ENCODE measurements around the gene KLF18. TPM values are rescaled to one million over a fixed set of nuclear protein-coding genes. Genes with fewer than 3 reads are reported as not detected.

KLF18 gene
- total RNA-seq, 1 donor from 2014 or later: not detected

GRCh38 chr1:44110916-44111315, 30.5 kb downstream of the KLF18 start:
- H3K27ac Mint-ChIP-seq (ENCODE audit: unreplicated experiment): no peak overlapping the region
- H3K9me3 Mint-ChIP-seq: no peaks in the 10 kb centered on the region
- DNase-seq (ENCODE audit: low read depth, low spot score): no peak
- H3K36me3 Mint-ChIP-seq (ENCODE audit: low read depth): no peaks in the 10 kb centered on the region
- H3K4me1 Mint-ChIP-seq: no peaks in the 10 kb centered on the region
- no peak overlapping the region for H3K4me3 Mint-ChIP-seq
- TF ChIP-seq CTCF (conservative IDR thresholded peaks at IDR 0.05): no peak
- peaks cover 7% of the 10 kb centered on the region for H3K27me3 Mint-ChIP-seq (ENCODE audit: low read depth)

- no peak for DNase-seq (ENCODE audit: low read depth, low spot score)
- H3K4me1 Mint-ChIP-seq: no peaks in the 10 kb centered on the region
- peaks cover 7% of the 10 kb centered on the region for H3K27me3 Mint-ChIP-seq (ENCODE audit: low read depth)
- no peak overlapping the region for H3K4me3 Mint-ChIP-seq
- no peak overlapping the region for H3K27ac Mint-ChIP-seq (ENCODE audit: unreplicated experiment)
- no peak for TF ChIP-seq CTCF (conservative IDR thresholded peaks at IDR 0.05)
- no peaks in the 10 kb centered on the region for H3K9me3 Mint-ChIP-seq
- H3K36me3 Mint-ChIP-seq (ENCODE audit: low read depth): no peaks in the 10 kb centered on the region
Observed at GRCh38 chr1:44108971-44109370, 32.5 kb downstream of the KLF18 start.

- TF ChIP-seq CTCF (conservative IDR thresholded peaks at IDR 0.05): no peak
- Mint-ChIP-seq H3K27ac (ENCODE audit: unreplicated experiment) (no peak overlapping the region), H3K36me3 (ENCODE audit: low read depth) (no peaks in the 10 kb centered on the region), H3K27me3 (ENCODE audit: low read depth) (peaks cover 7% of the 10 kb centered on the region), H3K9me3 (no peaks in the 10 kb centered on the region), H3K4me3 (no peak overlapping the region), H3K4me1 (no peaks in the 10 kb centered on the region)
- no peak for DNase-seq (ENCODE audit: low read depth, low spot score)
Observed at GRCh38 chr1:44108241-44108640, 33.2 kb downstream of the KLF18 start.

- Mint-ChIP-seq H3K27me3 (ENCODE audit: low read depth) (peaks cover 7% of the 10 kb centered on the region), H3K4me1 (no peaks in the 10 kb centered on the region), H3K36me3 (ENCODE audit: low read depth) (no peaks in the 10 kb centered on the region), H3K27ac (ENCODE audit: unreplicated experiment) (no peak overlapping the region), H3K4me3 (no peak overlapping the region), H3K9me3 (no peaks in the 10 kb centered on the region)
- DNase-seq (ENCODE audit: low read depth, low spot score): no peak
- TF ChIP-seq CTCF (conservative IDR thresholded peaks at IDR 0.05): no peak
Observed at GRCh38 chr1:44105810-44106209, 35.6 kb downstream of the KLF18 start.

- Mint-ChIP-seq H3K27me3 (ENCODE audit: low read depth) (peaks cover 7% of the 10 kb centered on the region), H3K36me3 (ENCODE audit: low read depth) (no peaks in the 10 kb centered on the region), H3K27ac (ENCODE audit: unreplicated experiment) (no peak overlapping the region), H3K9me3 (no peaks in the 10 kb centered on the region), H3K4me1 (no peaks in the 10 kb centered on the region), H3K4me3 (no peak overlapping the region)
- peak; percentile 45 for TF ChIP-seq CTCF (conservative IDR thresholded peaks at IDR 0.05)
- peak; percentile 54 for DNase-seq (ENCODE audit: low read depth, low spot score)
Observed at GRCh38 chr1:44103270-44104131, 37.9 kb downstream of the KLF18 start.

All from neural crest cell (in vitro differentiated cells).